ENCODE measurements around the gene PALLD.

The PALLD gene

DNA sequence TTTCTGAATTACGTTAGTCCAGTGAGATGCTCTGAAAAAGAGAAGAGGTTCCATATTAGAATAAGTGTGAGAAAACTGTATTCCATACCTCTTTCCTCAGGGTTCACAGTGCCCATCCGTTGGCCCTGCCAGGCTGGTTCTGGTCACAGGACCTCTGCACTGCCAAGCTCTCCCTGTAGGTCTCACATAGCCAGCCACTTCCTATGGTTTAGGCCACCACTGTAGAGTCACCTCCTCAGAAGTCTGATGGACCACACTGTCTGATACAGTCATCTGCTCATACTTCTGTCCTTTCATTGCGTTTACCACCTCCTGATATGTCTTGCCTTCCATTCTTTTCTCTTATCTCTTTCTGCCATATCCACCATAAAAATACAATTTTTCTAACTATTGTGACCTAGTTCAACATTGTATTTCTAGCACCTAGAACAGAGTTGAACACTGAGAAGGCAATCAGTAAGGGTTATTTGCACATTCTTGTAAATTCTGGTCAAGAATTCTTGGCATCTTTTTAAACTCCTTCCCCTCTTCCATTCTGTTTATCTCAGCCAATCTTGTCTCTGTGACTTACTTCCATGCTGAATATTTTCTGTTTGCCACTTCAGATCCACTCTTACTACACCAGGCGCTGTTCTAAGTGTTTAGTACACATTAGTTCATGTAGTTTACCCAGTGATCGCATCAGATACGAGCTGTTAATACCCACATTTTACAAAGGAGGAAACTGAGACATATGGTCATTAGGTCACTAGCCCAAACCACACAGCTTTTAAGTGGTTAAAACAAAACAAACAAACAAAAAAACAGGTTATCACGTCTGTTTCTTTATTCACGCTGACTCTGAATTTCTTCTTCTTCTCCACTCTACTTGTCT lies 387.6 kb downstream of the PALLD start:
- no peak for DNase-seq

DNA sequence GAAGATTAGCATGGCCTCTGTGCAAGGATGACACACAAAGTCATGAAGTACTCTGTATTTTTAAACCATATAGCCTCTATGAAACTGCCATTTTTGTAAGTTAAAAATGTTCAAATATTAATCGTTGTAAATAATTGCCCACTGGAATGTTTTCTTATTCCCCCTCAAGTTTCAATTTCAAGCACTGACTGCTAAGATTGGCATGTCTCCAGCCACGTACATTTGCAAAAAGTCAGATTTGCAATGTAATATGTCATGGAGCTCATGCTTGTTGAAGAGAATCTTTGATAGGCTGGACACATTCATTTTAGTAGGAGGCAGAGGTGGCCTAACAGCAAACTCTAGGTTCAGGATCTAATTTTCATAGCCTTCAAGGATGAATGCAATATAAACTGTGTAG lies 388.5 kb downstream of the PALLD start:
- no peak for DNase-seq

DNA sequence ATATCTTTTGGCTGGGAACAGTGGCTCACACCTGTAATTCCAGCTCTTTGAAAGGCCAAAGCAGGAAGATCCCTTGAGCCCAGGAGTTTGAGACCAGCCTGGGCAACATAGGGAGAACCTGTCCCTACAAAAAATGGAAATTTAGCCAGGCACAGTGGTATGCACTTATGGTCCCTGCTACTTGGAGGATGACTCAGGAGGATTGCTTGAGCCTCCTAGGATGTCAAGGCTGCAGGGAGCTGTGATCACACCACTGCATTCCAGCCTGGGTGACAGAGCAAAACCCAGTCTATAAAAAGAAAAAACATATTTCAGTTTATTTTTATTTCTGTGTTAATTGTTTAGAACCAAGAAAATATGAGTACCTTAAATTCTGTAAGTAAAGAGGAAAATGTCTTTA lies 389.5 kb downstream of the PALLD start:
- no peak for DNase-seq

DNA sequence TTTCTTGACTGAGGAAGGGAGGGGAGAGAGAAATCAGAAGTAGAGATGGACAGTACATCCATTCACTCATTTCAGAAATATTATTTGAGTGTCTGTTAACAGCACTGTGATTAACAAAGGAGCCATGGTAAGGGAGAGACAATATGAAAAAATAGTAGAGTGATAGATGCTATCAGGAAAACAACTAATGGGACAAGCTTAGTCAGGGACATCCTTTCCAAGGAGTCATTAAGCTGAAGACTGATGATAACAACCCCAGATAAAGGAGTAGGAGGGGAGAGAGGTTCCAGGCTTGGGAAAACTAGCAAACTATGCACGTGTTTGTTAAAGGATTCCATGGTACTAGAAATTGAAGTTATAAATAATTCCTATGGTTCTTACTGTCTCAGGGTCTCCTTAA lies 391.0 kb downstream of the PALLD start:
- DNase-seq: no peak

DNA sequence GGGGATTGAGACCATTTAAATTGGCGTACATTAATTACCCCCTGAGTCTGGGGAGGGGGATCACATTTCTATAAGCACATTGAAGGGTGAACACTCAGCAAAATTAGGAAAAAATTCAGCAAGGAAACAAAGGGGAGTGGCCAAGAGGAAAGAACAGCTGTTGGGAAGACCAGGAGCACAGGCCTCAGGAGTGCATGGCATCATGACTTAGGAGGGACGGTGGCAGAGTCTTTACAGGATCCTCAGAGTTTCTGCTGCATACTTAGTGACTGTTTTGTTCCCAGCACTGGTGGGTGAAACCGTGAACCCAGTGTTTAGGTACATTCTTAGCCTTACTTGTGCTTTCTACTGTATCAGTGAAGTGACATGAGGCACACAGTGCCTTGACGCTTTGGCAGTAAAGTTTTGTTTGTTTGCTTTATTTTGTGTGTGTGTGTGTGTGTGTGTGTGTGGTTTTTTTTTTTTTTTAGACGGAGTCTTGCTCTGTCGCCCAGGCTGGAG lies 391.9 kb downstream of the PALLD start:
- DNase-seq: no peak

DNA sequence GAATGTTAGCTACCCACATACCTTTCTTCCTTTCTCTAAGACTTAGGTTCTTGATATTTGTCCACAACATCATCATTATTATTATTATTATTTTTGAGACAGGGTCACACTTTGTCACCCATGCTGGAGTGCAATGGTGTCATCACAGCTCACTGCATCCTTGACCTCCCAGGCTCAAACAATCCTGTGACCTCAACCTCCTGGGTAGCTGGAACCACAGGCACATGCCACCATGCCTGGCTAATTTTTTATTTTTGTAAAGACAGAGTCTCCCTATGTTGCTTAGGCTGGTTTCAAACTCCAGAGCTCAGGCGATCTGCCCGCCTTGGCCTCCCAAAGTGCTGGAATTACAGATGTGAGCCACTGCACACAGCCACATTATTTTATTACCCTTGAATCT lies 394.2 kb downstream of the PALLD start:
- no peak for DNase-seq

DNA sequence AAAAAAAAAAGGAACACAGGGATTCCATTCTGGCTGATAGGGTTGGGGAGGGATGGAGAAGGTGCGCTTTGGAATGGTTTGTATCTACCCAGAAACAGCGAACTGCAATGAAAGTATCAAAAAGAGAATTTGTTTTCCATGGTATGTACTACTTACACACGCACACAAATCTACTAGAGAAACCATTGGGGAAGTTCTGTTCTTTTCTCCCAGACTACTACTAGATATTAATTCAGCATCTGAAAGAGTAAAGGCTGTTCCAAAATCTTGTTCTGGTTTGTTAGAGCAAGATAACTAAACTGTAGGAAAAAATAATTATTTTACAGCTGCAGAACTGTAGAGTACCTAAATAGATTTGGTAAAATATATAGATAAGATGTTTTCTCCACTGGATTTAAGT lies 394.8 kb downstream of the PALLD start:
- DNase-seq: no peak

DNA sequence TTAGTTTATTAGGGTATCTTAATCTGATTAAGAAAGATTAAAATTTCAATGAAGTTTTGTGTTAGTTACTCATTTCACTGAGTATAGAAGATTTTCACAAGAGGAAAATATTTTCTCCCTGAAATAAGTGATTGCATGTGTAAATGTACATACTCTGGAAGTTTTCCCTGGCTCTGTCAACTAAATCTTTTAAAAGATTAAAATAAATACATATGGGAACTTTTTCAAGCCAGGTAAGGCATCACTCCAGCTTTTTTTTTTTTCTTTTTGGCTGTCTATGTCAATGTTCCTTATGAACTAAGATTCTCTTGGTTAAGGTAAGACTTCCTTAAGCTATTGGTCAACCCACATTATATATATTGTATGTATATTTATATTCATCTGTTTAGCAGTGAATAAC lies 395.6 kb downstream of the PALLD start:
- no peak for DNase-seq

DNA sequence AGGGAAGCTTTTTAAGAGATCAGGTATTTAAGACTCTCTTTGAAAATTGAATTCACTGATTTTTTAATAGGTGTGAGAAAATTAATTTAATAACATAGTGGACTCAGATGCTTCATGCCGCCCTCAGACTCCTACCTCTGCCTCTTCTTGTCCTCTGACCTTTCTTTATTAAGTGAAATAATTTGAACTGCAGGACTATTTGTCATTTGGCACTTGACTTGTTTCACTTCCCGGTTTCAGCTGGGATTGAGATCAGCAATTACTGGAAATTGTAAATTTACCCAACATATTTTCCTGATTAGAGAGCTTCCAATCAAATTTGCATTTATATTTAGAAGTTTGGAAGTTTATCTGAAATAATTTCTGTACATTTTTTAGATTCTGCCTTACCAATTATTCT lies 396.4 kb downstream of the PALLD start:
- DNase-seq: no peak

DNA sequence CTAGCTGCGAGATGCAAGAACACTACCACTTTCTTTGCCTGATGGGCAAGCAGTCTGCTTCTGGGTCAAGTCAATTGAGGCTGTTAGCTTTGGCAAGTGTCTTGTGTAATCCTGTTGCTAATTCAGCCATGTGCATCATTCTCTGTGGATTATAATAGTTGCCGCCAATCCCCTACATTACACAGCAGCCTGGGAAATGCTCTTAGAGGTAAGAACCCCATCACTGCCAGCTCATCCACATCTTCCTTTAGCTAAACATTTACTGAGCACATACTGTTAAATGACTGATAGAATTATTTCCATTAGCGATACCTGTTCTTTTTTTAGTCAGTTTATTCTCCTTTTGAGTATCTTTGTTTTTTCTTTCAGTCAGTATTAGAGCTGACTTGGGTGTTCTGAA lies 397.0 kb downstream of the PALLD start:
- no peak for DNase-seq

DNA sequence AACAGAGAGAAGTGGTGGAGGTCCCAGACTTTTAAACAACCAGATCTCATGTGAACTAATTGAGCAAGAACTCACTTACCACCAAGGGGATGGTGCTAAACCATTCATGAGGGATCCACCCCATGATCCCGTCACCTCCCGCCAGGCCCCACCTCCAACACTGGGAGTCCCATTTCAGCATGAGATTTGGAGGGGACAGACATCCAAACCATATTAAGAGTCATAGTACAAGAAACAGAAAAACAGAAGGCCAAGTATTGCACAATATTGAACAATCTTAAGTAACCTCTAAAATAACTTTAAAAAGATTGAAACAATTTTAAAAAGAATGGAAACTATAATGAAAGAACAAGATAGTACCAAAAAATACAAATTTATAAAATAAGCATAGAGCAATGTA lies 403.2 kb downstream of the PALLD start:
- DNase-seq: no peak

DNA sequence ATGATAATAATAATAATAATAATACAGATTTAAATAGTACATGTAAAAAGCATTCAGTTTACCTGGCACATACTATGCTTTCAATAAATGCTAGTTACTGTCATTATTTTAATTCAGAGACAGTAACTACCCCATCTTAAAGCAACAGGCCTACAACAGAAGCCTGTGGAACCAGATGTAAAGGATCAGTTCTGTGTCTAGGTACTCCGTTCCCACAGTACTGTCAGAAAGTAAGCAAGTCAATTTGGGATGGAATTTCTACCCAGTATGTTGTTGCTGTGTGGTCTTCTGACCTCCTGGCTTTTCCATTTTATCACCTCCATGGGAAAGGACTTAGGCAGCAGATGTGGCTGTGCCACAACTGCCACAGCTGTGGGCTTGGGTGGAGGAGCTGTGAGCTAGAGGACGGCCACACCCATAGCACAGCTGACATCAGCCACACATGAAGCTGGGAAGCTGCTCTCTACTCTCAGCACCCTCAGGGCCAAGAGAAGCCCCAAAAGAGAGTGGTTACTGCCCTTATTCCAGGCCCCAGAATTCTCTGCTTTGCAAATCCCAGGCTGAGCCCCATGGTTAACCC lies 410.4 kb downstream of the PALLD start:
- DNase-seq: peak; percentile 14

DNA sequence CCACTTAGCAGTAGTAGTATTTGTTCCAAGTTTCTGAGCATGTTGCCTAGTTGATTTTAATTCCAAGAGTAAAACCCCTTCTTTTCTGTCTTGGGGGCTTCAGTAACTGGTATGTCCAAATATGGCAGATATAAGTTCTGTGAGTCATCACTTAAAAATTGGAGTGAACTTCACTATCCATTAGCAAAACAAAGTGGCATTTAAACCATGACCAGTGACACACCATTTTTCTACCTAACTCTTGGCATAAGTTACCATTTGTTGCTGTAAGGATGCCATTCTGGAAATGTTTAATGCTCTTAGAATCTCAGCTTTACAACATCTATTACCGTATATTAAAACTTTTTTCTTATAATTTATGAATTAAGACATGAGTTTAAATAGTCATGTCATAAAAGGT lies 411.2 kb downstream of the PALLD start:
- DNase-seq: no peak

DNA sequence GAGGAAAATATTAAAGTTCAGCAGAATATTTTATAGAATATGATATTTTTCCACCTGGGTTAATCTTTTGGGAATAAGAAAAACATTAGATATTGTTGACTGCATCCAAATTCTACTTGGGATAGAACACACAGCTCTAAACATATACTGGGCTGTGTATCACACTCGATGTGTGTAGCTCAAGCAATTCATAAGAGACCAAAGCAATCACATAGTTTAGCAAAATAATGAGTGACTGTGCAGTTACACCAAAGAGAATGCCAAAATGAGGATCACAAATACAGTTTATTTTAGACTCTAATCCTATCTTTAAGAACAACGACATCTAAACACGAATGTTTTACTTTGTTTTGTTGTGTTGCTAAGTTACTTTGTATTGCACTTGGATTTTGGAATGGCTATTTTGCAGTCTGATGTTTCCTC lies 412.0 kb downstream of the PALLD start:
- no peak for DNase-seq

DNA sequence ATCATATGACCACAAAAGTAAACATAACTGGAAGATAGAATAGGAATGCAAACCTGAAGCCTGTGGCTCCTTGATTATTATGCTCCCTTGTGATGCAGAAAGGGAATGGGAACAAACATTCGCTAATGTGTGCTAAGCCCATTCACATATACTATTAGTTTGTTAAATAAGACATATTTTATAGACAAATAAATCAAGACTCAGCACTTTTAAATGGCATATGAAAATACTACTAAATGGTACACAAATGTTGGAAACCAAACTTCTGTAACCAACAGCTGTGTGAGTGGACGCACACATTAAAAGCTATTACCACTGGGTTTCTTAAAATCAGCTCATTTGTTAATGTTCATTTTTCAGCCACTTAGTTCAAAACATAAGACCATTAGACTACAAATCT lies 417.2 kb downstream of the PALLD start:
- DNase-seq: no peak

DNA sequence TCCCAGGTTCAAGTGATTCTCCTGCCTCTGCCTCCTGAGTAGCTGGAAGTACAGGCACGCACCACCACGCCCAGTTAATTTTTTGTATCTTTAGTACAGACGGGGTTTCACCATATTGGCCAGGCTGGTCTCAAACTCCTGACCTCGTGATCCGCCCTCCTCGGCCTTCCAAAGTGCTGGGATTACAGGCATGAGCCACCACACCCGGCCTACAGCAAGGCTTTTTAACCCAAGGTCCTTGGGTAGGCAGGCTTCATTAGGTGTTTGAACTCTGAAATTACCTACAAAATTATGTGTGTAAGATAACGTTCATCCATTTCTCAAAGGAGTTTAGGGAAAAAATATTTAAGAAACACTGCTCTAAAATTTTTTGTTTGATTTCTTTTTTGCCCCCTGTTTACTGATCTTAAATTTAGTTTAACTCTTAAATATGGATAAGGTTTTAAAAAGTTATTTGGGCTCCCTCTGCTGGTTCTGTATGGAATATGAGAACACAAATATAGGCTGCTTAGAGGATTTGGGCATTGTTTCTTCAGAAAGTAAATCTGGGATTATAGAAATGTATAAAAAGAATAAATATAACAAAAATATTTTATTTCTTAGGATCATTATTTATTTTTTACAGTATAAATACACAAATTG lies 420.4 kb downstream of the PALLD start:
- DNase-seq: peak; percentile 18

DNA sequence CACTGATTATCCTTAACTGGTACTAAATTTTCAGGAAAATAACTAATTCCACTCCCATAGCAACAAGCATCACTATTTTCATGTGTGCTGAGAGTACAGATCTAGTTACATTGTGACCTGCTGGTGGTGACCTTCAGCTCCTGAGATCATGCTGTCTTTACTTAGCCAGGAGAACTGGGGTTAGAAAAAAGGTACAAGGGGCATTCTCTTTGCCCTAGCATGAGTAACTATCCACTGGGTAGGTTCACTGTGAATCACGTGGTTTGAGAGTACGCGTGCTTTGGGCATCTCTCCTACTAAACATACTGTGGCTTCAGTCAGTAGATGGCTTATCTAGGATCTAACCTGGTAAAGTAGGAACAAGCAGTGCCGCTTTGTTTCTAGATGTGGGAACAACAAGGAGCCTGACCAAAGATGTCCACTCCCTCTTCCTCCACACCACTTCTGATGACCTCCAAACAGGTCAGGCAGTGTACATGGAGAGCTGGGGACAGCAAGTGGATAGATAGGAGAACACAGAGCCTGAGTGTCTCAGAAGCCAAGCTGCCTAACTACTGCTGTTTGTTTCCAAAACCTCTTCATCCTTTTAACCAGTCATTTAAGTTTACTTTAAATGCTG lies 423.0 kb downstream of the PALLD start:
- no peak for DNase-seq

DNA sequence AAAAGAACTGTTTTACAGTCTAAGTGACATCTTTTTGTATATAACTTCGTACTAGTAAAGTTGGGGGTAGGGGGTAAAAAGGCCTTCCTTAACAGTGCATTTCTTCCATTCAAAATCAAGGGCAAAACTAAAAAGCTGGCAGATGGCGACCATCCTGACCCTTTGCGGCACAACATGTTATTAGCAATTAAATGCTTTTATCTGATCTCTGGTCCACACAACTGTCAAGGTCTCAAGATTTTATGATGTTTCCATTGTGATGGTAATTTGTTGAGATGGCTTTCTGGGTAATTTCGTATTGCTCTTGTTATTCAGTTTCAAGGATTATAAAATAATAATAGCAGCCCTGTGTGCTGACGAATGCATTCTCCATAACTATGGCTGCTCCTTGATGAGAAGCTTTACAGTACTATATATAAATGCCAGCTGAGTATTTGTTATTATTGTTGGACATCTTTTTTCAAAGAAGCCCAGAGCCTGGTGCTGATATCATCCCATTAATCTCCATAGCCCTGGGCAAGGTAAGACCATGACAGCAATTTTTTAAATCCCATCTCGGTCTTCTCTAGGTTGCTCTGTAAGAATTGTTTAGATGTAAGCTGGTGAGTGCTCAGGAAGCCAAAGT lies 423.7 kb downstream of the PALLD start:
- no peak for DNase-seq

DNA sequence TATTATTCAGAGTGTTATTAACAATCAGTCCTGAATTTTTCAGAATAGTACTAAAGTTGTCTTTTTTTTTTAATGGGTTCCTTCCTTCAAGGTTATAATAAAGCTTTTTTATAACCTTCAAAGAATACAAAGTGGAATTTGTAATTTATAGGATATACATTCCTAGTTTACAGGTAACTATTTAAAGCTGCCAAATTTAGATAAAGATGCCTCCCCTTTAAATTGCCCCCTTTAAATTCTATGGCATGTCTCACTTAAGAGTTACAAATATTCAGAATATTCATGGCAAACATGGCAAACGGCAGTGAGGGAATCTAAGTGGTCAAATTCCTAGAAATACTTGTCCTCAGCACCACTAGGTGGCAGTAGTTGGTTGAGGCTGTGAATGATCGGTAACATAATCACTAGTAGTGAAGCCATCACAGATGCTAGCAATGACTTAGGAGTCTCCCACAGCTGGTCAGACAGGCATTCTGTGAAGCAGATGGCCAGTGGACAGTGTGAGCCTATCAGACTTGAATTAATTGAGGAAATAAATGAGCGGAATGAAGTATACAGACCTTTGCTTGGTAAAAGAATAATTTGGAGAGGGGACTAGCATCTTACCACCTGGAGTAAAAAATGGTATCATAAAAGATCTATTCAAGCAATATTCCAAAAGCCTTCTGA lies 426.8 kb downstream of the PALLD start:
- peak; percentile 63 for DNase-seq

DNA sequence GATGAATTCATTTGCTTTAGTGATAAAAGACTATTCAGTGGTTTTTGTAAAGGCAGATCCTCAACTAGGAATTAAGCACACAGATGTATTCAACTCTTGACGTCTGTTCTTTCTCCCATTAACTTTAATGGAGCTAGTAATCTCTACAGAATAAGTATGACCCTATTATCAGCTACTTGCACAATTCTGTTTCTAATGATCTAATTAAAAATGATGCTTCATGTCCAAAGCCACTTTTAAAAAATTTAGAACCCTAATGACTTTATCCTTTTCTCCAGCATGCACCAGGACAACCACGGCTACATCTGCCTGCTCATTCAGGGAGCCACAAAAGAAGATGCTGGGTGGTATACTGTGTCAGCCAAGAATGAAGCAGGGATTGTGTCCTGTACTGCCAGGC lies 427.8 kb downstream of the PALLD start:
- DNase-seq: no peak

DNA sequence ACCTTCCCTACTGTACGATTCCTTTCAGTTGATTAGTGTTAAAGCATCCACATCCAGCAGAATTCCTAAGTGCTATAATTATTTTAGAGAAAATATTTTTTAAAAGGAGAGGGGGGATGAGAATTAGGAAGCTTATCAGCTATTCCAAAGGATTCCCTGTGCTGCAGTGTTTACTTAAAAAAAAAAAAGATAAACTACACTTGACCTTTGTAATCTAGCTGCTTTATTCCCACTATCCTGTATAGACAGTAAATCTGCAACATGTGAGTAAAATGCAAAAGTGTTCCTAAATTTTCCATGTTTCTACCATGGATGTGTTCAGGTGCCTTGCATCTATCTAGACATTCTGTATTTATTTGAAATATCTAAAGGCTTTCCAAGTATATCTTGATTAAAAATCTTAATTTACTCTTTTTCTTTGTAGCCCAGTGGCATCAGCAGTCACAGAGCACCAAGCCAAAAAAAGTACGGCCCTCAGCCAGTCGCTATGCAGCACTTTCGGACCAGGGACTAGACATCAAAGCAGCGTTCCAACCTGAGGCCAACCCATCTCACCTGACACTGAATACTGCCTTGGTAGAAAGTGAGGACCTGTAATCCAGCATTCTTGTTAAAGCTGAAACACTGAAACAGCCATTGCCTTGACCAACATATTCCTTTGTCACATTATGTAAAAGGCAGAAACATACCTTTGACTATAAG lies 429.1 kb downstream of the PALLD start:
- DNase-seq: no peak

DNA sequence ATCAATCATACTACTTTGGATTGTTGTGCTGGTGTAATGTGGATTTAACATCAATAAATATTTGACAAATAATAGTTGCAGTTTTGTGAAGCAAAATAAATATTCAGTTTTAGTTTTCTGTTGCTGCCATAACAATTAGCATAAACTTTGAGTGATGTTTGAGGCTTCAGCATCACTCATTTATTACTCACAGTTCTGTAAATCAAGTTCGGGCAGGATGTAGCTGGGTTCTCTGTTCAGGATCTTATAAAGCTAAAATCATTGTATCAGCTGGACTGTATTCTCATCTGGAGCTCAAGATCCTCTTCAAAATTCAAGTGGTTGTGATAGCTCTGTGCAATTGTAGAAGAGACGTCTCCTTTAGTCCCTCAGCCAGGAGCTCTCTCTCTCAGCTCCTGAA lies 431.5 kb downstream of the PALLD start:
- DNase-seq: no peak
